Activated T-cell treated with anti-CD3 and anti-CD28 coated beads, Interleukin-2, amount 50 U/mL, for 48 hours (primary cell): ENCODE measurements around the gene BACH2.
"Not testable (repeated sequence)": the region's sequence is repeated elsewhere in the genome, so short reads cannot be mapped to it uniquely, and the experiment has no call there.

ENCODE experiments used
- DNase-seq, 2 experiments: peaks; one replicate each; pipeline ENCODE4 v3.0.0-alpha.2; 2020

BACH2 gene

DNA sequence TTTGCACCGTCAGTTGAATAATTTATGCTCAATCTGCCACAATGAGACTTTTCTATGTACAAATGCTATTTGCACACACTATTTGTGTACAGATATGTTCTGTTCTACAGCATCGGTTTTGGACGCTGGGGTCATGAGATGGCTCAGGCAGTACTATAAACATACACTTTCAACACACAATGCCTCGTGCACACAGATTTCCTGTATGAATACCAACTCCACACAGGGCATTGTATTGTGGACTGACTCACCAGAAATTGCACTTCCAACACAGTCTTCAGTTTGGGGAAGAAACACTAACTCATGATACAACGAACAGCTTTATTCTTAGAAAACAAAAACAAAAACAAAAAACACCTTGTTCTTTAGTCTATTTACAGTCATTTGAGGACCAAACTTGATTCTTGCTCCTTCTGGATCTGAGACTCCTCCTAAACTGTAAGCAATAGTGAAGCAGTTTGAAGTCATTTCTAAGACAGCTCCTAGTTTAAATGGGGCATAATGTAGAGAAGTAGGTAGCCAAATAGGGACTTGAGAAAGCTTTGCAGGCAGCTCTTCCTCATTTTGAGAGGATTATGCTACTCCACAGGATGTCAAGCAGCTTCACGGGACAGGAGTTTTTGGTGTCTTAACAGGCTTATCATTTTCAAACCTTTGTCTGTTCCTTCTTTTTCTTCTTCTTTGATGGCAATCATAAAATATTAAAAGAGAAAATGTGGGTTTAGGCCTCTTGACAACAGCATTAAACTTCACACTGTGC, 368.7 kb downstream of the BACH2 start:
- DNase-seq, result no peak

DNA sequence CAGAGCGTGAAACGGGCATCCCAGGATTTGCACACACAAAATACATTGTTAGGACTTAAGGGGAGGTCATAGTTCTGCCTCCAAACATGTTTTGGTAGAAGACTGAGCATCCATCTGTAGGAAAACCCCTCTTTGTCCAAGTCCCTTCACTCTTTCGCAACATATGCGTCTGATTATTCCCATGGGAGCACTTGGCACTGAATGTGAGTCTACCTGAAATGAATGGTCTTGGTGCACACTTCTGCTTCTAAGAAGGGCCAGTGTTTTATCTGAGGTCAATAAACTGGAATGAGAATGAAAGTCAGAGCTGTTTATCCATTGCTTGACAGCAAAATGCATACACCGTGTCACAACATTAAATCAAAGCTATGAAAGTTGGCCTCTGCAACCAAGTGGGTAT, 369.4 kb downstream of the BACH2 start:
- DNase-seq, result no peak

DNA sequence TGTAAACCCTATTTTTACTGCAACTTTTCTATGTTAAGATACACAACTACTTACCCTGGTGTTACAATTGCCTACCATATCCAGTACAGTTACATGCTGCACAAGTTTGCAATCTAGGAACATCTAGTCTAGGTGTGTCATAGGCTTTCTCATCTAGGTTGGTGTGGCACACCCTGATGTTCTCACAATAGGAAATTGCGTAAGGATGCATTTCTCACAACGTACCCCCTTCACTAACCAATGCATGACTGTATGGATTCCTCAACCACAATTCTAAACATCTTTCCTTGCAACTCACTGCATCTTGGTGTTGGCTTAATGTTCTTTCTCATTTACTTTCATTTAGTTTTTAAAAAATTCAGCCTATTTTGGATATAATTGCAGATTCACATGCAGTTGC, 370.8 kb downstream of the BACH2 start:
- DNase-seq, result no peak

DNA sequence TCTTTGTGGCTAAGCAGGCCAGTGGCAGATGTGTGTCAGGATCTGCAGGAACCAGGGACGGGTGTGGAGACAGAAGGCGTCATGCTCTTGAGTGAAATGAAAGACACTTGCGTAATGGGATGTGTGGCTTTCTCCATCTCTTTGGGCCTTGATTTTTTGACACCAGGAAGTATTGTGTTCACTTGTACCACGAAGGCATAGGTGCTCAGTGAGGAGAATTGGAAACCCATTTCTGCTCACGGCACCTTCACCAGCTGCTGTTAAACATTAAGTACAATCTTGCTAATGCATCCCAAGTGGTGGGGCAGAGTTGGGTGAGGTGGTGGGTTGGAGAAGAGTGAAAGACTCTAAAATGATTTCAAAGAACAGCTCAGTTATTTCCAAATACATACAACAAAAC, 372.4 kb downstream of the BACH2 start:
- DNase-seq, result no peak

GRCh38 chr6:89921691-89922090, 375.0 kb downstream of the BACH2 start:
- no peak for DNase-seq

DNA sequence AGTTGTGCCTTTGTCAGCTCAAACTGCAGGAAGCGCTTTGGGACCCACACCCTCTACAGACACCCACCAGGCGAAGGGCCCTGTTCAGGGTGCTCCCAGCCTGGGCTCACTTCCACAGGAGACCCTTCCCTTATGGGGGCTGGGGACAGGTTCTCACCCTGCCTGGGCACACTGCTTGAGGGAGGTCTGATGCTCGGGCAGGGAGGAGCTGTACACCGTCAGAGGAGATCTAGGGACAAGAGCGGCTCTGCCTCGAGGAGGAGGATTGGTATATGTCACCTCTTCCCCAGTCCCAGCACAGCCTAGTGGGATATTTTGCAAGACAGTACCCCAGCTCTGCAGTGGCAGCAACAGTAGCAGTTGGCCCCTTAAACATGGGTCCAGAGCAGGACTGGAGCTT, 375.4 kb downstream of the BACH2 start:
- DNase-seq, result no peak

DNA sequence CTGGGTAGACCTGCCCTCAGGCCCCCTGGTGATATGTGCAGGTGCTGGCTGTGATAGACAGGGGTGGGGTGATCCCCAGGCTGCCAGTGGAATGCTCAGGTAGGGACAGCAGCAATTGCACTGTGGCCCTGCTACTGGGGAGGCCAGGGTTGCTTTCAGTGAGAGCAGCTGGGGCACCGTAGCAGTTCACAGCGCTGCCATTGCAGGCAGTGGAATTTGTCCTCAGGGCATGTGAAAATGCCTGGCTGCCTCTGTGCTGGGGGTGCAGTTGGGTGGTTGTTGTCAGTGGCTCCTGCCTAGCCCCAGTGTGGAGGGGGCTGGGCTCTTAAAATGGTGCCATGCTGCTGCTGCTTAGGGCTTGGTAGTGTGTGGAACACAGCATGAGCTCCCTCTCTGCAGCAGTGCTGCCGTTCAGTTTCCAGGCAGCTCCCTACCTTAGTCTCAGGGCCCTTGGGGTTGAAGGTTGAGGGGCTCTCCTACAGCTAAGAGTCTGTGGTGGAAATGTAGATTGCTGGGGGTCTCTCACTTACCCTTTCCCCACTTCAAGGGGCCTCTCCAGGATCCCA, 378.8 kb downstream of the BACH2 start:
- no peak for DNase-seq

GRCh38 chr6:89917216-89917615, 379.4 kb downstream of the BACH2 start:
- DNase-seq, result no peak

GRCh38 chr6:89916136-89916920, 380.3 kb downstream of the BACH2 start:
- DNase-seq, result no peak

- no peak for DNase-seq
Measured at GRCh38 chr6:89910902-89911240, 385.8 kb downstream of the BACH2 start.

- DNase-seq, result not testable (repeated sequence)
Measured at GRCh38 chr6:89910001-89910901, 386.4 kb downstream of the BACH2 start.

DNA sequence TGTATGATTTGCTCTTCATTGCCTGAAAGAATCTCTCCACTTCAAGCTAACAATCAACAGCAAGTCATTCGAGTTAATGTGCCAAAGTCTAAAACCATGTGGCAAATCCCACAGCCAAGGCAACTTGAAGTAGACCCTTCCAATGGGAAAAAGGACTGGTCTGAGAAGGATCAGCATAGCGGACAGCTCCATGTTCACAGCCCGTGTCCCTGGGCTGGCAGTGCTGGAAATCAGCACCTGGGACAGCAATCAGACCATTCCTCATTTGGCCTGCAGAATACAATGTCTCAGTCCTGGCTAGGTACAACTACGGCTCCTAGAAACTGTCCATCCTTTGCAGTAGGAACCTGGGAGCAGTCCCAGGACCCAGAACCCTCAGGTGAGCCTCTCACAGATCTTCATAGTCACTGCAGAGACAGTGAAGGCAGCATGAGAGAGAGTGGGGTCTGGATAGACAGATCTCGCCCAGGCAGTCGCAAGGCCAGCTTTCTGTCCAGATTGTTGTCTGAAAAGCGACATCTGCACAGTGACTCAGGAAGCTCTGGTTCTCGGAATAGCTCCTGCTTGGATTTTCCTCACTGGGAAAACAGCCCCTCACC, 401.3 kb downstream of the BACH2 start:
- no peak for DNase-seq

DNA sequence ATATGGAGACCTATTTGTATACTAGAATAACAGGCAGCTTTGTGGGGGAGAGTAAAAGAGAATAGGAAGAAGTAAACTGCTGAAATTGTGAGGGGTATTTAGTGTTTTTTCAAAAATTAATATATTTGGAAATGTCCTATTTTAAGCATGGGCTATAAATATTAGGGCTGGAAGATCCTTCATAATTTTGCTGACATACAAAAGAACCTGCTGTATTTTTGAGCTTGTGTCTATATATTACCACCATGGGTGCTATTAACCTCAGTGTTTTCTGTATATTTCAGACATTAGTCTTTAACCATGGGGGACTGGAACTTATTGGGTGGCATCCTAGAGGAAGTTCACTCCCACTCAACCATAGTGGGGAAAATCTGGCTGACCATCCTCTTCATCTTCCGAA, 402.5 kb downstream of the BACH2 start, which contains the start of gene GJA10:
Gene GJA10, plus strand, starts transcription at position 301 of the 400 bp plus-strand sequence. Its CDS starts 0 bp downstream, at position 301.
- no peak for DNase-seq

DNA sequence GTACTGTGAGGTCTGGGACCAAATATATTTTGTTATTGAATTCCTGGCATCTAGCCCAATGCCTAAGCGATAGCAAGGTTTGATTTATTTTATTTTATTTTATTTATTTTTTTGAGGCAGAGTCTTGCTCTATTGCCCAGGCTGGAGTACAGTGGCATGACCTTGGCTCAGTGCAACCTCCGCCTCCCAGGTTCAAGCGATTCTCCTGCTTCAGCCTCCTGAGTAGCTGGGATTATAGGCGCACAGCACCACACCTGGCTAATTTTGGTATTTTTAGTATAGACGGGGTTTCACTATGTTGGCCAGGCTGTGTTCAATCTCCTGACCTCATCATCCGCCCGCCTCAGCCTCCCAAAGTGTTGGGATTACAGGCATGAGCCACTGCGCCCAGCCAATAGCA, 404.1 kb downstream of the BACH2 start:
- DNase-seq, result not testable (repeated sequence)

DNA sequence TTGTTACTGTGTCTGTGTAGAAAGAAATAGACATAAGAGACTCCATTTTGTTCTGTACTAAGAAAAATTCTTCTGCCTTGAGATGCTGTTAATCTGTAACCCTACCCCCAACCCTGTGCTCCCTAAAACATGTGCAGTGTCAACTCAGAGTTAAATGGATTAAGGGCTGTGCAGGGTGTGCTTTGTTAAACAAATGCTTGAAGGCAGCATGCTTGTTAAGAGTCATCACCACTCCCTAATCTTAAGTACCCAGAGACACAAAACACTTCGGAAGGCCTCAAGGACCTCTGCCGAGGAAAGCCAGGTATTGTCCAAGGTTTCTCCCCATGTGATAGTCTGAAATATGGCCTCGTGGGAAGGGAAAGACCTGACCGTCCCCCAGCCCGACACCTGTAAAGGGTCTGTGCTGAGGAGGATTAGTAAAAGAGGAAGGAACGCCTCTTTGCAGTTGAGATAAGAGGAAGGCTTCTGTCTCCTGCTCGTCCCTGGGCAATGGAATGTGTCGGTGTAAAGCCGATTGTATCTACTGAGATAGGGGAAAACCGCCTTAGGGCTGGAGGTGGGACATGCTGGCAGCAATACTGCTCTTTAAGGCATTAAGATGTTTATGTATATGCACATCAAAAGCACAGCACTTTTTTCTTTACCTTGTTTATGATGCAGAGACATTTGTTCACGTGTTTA, 405.7 kb downstream of the BACH2 start:
- not testable (repeated sequence) for DNase-seq

DNA sequence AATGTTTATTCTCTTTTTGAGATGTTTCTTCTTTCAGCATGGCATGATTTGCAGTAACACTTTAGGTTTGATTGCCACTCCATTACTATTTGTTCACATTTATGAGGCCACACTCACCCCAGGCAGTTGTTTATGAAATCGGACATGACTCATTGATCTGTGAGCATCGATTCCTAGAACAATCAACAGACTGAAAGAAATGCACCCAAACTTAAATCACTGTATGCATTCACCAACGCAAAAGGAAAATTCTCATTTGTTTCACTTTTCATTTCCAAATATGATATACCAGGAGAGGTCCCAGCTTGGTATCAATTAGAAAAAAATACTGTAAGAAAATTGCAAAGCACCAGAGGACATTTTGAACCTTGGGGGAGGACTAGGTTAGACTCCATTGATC, 407.8 kb downstream of the BACH2 start:
- DNase-seq, result no peak

DNA sequence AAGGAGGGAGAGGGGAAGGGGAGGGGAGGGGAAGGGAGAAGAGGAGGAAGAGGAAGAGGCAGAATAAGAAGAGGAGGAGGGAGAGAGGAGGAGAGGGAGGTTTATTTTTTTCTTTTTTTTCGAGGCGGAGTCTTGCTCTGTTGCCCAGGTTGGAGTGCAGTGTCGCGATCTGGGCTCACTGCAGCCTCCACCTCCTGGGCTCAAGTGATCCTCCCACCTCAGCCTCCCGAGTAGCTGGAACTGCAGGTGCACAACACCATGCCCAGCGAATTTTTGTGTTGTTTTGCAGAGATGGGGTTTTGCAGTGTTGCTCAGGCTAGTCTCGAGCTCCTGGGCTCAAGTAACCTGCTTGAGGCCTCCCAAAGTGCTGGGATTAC, 408.5 kb downstream of the BACH2 start:
- no peak for DNase-seq

DNA sequence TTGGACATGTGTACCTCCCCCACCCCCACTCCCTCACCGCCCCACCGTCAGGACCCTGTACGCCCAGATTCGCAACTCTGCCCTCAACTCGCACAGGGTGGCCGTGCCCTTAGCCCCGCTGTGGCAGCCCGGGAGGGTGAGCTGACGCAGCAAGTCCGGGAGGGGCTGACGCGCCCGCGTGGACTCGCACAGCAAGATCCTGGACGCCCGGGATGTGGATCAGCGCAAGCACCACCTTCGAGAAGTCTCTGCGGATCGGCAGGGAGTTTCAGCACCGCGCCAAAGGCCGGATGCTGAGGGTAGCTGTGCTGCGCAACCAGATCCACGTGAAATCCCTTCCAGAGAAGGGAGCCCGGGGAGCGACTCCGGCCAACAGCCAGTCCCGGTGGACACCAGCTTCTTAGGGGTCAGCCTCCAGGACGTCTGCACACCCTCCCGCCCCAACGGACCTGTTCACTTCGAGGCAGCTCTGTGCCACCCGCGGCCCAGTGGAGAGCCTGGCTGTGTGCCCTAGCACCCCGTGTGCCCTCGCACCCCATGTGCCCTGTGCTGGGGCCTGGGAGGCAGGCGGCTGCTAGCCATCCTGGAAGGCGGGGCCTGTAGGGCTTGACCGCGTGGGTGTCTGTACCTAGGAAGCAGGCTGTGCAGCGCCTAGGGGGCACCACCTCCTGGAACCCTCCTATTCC, 409.0 kb downstream of the BACH2 start:
- DNase-seq, result peak in 1 of 2 experiments; percentile 38

- no peak for DNase-seq
Measured at GRCh38 chr6:89886378-89887120, 410.1 kb downstream of the BACH2 start.
